Hepatocyte (in vitro differentiated cells): ENCODE results near the gene ITPK1.

Experiments used
- EZH2 ChIP-seq: fragments of 200-600 bp; sonication (generic); IDR thresholded peaks from 2 replicates; pipeline ENCODE4 v1.6.1; 2016; ENCODE audit warnings: antibody characterized with exemption, mild to moderate bottlenecking, borderline replicate concordance
- EZH2phosphoT487 ChIP-seq: fragments of 200-600 bp; sonication (generic); IDR thresholded peaks from one replicate; pipeline ENCODE4 v1.6.1; 2018; ENCODE audit warnings: antibody characterized with exemption, mild to moderate bottlenecking, low read depth, moderate library complexity; ENCODE audit not compliant: unreplicated experiment, severe bottlenecking
- TF ChIP-seq, protein P1 (sequence below): fragments of 200-600 bp; sonication (generic); IDR thresholded peaks from 2 replicates; pipeline ENCODE4 v1.5.1; 2016; ENCODE audit warnings: antibody characterized with exemption, mild to moderate bottlenecking; ENCODE audit not compliant: poor library complexity

DNA sequence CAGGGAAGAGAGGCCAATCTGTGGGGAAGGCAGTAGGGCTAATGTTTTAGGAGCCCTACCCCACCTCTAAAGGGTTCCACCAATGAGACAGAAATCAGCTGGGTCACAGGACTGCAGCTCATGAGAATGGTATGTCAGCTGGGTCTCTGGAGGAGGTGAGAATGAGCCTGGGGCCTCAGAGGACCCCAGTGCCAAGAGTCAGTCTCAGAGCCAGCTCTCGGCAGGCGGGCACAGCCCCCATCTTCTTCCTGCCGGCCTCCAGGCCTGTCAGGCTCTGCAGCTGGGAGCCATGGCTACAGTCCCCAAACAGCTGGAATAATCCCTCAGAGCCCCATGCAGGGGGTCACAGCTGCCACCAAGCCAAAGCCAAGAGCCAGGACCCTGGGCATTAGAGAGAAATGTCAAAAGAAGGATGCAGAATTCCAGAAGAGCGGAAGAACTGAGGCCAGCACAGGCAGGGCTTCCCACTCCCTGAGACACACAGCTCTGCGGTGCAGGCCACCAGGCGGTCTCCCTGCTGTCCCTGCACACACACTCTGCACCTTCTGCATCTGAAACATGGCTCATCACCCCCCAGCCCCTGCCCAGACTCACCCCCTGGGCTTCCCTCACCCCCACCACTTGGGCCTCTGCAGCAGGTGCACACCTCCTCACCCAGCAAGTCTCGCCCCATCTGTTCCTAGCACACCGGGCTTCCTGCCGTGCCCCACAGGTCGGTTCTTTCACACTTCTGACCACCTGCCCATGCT, 26.0 kb downstream of the ITPK1 start:
- TF ChIP-seq, protein P1, sequence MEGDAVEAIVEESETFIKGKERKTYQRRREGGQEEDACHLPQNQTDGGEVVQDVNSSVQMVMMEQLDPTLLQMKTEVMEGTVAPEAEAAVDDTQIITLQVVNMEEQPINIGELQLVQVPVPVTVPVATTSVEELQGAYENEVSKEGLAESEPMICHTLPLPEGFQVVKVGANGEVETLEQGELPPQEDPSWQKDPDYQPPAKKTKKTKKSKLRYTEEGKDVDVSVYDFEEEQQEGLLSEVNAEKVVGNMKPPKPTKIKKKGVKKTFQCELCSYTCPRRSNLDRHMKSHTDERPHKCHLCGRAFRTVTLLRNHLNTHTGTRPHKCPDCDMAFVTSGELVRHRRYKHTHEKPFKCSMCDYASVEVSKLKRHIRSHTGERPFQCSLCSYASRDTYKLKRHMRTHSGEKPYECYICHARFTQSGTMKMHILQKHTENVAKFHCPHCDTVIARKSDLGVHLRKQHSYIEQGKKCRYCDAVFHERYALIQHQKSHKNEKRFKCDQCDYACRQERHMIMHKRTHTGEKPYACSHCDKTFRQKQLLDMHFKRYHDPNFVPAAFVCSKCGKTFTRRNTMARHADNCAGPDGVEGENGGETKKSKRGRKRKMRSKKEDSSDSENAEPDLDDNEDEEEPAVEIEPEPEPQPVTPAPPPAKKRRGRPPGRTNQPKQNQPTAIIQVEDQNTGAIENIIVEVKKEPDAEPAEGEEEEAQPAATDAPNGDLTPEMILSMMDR, result no peak
- TF ChIP-seq EZH2phosphoT487 (no peak), EZH2 (no peak)
